GM10266 (cell line): ENCODE data around the gene ZNF142.

ENCODE experiments used
- DNase-seq: peaks from one replicate; pipeline ENCODE4 v3.0.0; 2012; ENCODE audit errors: extremely low spot score
- CTCF ChIP-seq: IDR thresholded peaks from 2 replicates; pipeline ENCODE4 v1.5.1; 2012; ENCODE audit warnings: mild to moderate bottlenecking, low read depth; ENCODE audit not compliant: control insufficient read depth, insufficient read depth; ENCODE audit errors: missing control alignments

The ZNF142 gene

GRCh38 chr2:218664653-218665052 lies 5.2 kb upstream of the ZNF142 start:
- DNase-seq, result no peak

GRCh38 chr2:218663901-218664300 lies 4.5 kb upstream of the ZNF142 start:
- TF ChIP-seq CTCF, result no peak
- no peak for DNase-seq

More at GRCh38 chr2:218664653-218665052, 5.2 kb upstream of the ZNF142 start:
- TF ChIP-seq CTCF, result no peak

DNA sequence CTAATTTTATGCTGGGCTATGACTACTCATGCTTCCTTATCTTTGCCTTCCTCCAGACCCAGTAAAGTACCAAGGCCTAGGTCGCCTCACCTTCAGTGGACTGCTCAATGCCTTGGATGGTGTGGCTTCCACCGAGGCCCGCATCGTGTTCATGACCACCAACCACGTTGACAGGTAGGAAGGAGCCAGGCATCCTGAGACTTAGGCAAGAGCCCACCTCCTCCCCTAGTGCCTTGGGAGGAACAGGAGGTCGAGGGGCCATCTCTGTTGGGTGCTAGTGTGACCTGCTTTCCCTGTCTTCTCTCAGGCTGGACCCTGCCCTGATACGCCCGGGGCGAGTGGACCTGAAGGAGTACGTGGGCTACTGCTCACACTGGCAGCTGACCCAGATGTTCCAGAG lies 3.4 kb upstream of the ZNF142 start:
- DNase-seq, result no peak
- TF ChIP-seq CTCF, result no peak

DNA sequence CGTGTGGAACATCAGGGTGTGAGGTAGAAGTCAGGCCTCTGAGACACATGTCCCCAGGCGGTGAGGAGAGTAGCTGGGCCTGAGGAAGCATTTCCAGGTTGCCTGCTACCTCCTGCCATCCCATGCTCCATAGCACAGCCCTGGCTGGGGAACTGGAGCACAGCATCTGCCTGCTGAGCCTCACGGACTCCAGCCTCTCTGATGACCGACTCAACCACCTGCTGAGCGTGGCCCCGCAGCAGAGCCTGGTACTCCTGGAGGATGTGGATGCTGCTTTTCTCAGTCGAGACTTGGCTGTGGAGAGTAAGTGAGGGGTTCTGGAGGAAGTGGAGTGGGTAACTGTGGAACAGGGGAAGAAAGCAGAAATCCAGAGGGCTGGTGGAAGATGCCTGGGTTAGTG lies 3.0 kb upstream of the ZNF142 start:
- no peak for TF ChIP-seq CTCF
- DNase-seq, result no peak

- no peak for DNase-seq
- no peak for TF ChIP-seq CTCF
Observed at GRCh38 chr2:218659988-218660358, 550 bp upstream of the ZNF142 start.

GRCh38 chr2:218658671-218659257 lies 659 bp downstream of the ZNF142 start:
- DNase-seq, result peak; percentile 68
- TF ChIP-seq CTCF, result peak; percentile 59

GRCh38 chr2:218655751-218656150 lies 3.7 kb downstream of the ZNF142 start:
- no peak for DNase-seq
- no peak for TF ChIP-seq CTCF

DNA sequence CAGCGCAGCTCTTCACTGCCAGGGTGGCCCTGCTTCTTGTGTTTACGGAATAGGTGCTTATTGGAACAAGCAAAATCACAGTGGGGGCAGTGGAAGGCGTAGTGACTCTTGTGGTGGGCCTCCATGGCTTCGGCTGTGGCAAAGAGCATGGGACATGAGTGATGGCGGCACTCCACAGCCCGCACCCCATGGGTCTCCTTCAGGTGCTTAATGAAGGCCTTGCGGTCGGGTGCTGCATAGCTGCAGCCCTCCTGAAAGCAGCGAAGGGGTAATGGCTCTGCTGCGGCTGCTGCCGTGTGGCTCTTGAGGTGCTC lies 10.7 kb downstream of the ZNF142 start:
- no peak for DNase-seq
- TF ChIP-seq CTCF, result no peak
